NOMO-1 treated with DMSO at 0.1 percent for 48 hours (cell line): ENCODE data around the gene NSMF.

ENCODE experiments used
- DNase-seq: peaks from one replicate; lab custom pipeline; 2025; ENCODE audit not compliant: unreplicated experiment; lab: John Stamatoyannopoulos, UW

The NSMF gene

DNA sequence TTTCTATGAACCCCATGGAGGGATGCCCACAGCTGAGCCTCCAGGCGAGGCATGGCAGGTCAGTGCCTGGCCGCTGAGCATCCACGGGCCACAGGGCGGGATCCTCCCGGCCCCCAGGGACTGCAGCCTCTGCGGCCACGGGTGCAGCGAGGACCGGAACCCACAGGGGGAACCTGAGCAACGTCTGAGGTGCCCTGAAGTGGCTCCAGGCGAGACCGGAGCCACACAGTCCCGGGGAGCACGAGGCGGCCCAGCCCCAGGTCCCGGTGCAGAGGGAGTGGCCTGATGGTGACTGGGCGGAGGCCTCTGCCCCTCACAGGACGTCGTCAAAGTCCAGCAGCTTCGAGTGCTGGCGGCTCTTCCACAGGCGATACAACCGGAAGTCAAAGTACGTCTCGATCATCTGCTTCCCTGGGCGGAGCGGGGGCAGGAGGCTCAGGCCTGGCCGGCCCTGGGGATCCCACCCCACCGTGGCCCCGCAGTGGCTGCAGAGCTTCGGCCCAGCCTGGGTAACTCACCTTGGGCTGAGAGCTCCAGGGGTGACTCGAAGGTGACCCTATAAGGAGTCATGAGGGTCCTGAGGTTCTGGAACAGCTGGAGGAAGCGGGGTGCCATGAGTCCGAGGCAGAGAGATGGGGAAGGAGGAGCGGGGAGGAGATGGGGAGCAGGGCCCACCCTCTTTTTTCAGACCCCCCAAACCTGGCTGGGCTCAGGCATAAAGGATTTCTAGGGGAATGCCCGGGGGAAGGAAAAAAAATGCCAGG lies 9.9 kb downstream of the NSMF start:
- no peak for DNase-seq

DNA sequence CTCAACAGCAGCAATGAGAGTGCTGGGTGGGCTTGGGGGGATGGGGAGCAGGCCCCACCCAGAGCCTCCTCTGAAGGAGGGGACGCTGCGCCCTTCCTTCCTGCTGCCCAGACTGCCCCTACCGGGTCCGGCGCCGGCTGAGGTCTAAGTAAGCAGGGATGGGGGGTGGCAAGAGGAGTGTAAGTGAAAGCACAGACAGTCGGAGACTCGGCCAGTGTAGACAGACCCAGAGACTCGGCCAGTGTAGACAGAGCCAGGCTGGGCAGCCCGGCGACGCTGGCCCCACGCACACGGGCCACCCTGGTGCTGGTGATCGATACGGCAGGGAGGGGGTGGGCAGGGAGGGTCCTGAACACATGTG lies 10.6 kb downstream of the NSMF start:
- no peak for DNase-seq

- no peak for DNase-seq
Observed at GRCh38 chr9:137447722-137448601, 11.2 kb downstream of the NSMF start.

GRCh38 chr9:137446851-137447471 lies 12.2 kb downstream of the NSMF start:
- DNase-seq: peak; percentile 85

DNA sequence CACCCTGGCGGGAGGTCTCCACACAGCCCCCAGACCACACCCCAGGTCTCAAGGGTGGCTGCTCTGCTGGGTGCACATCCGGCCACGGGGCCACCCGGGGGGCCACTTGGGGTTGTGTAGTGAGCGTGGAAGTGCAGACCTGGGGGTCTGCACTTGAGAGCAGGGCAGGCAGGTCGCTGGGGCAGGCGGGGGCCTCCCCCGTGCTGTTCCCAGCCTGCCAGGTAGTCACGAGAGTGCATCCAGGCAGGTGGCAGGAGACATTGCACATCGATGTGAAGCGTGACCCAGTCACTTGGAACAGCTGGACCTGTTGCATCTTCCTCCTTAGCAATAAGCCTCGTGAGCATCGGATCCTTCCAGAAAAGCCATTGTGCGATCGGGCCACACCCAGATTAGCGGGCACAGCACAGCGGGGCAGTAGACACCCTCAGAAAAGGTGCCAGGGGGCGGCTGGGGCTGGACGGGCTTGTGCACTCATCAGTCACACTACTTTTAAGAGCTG lies 13.2 kb downstream of the NSMF start:
- DNase-seq: no peak

DNA sequence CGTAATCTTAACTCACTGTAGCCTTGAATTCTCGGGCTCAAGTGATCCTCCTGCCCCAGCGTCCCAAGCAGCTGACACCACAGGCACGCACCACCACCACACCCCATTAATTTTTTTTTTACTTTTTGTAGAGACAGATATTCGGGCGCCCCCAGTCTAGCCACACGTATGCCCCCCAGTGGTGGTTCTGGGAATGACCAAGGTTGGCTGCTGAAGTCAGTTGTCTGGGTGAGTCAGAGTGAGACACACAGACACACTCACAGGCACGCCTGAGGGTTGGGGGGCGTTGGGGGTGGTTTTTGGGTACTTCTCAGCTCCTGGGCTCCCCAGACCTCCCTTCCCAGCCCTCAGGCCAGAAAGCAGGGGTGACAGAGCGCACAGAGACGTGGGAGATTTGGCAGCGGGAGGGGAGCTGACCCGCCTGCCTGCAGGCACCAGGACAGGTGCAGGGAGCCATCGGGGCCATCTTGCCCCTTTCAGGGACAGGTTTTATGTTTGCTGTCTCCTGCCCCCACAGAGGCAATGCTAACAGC lies 13.8 kb downstream of the NSMF start:
- DNase-seq: peak; percentile 77

DNA sequence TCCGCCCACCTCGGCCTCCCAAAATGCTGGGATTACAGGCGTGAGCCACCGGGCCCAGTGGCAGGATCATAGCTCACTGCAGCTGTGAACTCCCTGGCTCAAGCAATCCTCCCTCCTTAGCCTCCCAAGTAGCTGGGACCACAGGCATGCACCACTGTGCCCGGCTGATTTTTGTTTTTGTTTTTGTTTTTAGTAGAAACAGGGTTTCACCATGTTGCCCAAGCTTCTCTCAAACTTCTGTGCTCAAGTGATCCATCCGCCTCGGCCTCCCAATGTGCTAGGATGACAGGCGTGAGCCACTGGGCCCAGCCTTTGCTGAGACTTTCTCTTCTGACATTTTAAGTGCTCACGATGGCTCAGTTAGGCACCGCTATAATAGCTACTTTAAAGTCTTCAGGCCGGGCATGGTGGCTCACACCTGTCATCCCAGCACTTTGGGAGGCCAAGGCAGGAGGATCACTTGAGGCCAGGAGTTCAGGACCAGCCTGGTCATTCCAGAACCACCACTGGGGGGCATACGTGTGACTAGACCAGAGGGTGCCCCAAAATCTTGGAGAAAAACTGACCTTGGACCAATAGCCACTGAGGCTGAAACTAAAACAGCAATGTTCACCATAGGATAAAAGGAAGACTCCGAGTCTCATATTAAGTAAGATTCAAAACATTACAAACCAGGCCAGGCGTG lies 14.9 kb downstream of the NSMF start:
- no peak for DNase-seq

DNA sequence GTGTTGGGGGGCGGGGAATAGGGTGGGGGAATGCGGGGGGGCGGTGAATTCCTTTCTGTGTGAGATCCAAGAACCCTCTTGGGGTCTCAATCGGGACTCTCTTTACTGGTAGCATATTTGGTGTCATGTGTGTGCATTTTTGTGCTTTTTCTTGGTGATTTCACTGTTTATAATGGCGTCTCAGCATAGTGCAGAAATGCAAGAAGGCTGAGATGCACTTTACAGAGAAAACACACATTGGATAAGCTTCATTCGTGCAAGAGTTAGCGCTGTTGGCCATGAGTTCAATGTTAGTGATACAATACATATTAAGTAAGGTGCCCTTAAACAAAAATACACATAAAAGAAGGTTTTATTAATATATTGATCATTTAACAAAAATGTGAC lies 17.2 kb downstream of the NSMF start:
- no peak for DNase-seq

GRCh38 chr9:137441289-137441934 lies 17.7 kb downstream of the NSMF start, which contains the start of gene ENTPD8:
ENTPD8 (minus strand) TSS chr9:137441357; CDS start chr9:137438285, 3,072 bp downstream.
- DNase-seq: peak; percentile 27

DNA sequence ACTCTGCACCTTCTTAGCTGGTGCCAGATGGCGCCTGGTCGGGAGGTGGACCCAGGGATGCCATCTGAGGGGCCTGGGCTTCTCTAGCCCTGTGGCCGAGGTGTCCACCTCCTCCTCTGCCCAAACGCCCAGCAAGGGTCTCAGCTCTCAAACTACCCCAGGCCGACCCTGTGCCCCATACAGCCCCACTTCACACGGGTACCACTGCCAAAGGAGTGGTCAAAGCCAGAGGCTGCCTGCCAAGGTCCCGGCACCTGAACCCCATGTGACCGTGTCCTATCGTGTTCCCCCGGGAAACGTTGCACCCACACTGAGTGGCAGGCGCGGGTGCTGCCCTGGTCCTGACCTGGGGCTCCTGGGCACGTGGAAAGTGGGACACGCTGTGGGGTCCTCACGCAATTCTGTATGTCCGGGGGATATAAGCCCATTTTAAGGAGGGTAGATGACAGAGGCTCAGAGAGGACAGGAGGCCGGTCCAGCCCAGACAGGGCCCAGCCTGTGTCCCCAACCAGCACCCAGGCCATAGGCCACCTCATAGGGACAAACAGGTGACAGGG lies 19.9 kb downstream of the NSMF start:
- no peak for DNase-seq

DNA sequence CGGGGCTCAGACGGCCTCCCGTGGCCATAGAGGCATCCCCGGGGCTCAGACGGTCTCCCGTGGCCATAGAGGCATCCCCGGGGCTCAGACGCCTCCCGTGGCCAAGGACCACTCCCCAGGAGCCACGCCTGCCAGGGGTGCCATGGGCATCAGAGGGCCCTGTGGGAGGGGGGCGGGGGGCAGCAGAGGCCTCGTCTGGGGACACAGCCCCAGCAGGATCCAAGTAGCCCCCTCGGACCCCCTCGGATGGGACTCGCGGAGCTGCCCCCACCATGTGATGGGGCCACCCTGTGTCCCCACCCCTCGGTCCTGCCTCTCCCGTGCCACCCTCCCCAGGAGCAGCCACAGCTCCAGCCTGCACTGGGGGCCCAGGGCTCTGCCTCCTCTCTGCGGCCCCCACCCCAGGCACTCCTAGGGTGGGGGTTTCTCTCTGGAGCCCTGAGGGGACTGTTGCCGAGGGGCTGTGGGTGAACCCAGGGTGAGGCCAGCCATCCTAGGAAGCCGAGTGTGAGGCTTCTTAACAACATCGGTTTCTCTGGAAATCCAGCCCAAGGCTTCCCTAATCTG lies 20.5 kb downstream of the NSMF start:
- DNase-seq: no peak

DNA sequence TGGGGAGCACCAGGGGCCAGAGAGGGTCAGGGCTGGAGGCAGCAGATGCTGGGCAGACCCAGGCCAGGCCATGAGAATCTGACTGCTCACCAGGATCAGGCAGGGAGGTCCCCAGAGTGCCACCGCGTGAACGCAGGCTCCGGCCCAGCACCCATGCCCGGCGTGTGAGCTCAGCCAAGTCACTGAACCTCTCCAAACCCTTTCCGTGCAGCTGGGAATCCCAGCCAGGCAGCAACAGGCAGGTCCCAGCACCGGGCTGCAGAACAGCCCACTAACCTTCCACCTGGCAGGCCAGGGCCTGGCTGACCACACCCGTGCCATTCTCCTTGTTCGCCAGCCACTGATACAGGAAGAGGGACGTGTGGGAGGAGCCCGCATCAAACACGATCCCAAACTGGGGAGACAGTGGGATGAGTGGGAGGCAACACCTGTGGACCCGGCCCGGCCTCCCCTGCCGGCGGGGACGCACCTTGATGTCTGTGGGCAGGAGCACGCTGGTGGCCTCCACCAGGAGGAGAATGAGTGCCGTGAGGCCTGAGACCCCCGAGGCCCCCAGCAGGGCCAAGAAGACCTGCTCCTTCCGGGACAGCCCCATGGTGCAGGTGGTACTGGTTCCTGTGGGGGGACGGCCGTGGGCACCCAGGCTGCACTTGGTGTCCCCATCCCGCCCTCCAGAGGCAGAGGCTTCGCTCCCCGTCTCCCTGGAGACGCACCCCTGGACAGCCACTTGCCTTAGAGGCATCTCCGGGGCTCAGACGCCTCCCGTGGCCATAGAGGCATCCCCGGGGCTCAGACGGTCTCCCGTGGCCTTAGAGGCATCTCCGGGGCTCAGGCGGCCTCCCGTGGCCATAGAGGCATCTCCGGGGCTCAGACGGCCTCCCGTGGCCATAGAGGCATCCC lies 21.2 kb downstream of the NSMF start:
- DNase-seq: no peak

DNA sequence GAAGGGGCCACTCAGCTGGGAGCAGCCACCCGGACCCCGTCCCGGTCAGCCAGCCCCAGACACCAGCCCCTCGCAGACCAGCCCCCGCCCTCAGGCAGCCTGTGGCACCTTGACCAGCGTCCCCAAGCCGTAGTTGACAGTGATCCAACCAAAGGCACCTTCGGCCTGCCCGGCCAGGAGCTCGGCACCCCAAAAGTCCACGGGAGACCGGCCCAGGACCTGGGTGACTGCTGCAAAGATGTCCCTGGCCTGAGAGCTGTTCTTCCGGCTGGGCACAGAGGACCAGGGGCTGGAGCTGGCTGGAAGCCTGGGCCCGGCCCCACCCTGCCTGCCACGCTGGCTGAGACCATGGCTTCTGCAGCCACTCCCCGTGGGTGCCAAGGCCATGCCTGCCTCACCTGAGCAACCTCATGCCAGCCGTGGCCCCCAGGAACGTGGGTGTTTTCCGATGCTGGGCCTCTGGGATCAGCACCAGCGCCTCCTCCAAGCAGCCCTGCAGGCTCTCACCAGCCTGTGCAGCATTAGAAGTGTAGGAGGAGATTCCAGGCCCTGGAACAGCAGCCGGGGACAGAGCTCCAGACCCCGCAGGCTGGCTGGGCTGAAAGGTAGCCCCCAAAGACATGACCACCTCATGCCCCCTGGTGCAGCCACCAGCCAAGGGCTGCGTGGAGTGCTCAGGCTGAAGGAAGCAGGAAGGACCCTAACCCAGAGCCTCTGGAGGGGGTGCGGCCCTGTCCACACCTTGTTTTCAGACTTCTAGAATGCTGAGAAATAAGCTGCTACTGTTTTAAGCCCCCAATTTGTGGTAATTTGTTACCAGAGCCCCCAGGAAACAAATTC lies 22.2 kb downstream of the NSMF start:
- DNase-seq: no peak

GRCh38 chr9:137435980-137436760 lies 23.0 kb downstream of the NSMF start:
- peak; percentile 75 for DNase-seq

DNA sequence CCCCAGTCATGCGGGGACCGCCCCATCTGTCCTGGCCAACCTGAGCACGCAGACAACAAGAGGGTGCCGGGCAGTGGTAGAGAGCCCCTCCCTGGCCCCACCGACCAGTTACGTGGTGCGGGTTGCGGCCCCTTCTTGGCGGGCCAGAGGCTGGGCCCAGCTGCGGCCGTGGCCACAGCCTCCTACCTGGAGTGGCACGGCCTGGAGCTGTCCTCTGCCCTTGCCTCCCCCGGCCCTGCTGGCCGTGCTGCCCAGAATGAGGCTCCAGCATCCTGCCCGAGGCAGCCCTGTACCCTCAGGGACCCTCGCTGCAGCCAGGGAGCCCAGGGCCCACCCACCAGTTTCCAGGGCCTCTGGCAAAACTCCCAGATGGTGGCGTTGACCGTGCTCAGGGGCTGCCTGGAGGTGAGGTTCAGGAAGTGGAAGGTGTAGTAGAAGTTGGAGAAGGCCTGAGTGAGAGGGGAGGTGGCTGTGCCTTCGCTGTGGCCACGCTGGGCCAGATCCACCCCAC lies 23.7 kb downstream of the NSMF start:
- DNase-seq: no peak

DNA sequence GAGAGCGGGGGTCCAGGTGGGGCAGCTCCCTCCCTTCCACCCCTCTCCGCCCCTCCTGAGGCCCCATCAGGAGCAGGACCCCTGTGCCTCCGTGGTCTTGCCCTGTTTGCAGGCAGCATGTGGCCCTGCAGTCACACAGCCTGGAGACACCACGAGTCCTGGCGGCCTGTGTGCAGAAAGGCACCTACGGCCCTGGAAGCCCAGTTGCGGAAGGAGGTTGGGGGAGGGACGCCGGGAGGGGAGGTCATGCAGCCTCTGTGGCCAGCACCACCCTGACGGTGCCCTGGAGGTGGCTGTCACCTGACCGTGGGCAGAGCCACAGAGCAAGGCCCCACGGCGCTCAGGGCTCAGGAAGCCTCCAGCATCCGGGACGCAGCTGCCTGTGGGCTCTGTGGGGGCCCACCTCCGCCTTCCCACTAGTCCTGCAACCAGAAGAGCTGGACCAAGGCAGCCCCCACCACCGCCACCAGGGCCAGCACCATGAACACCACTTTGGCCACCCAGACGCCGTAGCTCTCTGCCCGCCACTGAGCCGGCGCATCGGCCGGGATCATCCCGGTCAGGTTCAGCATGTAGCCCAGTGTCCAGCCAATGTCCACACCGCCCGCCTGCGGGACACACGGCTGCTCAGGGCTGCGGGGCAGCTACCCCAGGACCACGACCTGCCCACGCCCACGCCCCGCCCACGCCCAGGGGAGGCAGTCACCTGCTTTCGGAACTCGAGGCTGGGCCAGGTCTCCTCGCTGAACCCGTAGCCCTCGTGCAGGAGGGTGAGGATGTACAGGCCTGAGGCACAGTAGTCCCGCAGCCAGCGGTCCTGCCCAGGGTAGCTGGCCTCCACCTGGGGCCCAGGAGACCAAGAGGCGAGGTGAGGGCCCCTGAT lies 24.4 kb downstream of the NSMF start:
- no peak for DNase-seq
